ENCODE results near the gene CCR6. TPM values are rescaled to one million over a fixed set of nuclear protein-coding genes. Genes with fewer than 3 reads are reported as not detected.

CCR6 gene
- total RNA-seq, 4 donors from 2014 or later, result not detected

DNA sequence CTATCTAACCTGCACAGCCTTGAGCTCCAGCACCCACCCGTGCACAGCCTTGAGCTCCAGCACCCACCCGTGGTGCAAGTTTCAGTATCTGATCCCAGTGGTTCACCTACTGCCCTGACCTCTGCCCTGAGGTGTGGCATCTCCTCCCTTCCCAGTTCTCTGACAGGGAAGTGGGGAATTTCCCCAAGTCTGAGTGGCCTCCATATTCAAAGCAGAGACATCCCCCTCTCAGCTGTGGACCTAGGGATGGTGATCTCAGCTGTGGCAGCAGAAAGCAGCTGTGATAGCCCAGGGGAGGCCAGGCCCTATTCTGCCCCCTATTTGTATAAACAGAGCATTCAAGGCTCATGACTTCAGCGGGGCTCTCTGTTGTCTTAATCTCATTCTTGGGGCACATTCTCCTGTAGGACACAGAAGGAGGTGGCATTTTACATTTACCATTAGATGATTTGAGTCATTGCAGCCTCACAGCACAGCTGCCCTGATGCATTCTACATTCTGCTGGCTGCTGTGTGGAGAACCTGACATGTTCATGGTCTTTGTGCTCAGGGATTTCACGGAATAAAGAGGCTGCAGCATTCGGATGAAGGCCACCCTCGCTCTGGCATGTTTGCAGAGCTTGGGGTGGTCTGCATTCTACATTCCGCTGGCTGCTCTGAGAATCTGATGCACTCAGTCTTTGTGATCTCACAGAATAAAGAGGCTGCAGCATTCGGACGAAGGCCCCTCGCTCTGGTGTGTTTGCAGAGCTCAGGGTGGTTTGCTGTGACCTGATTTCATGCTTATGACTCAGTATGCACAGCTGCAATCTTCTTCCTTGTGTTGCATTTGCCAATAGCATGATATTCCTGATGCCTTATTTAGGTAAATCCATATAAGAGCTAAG lies 17.9 kb downstream of the CCR6 start:
- no peak for DNase-seq (ENCODE audit: low spot score in 2 of 2)
- no peaks in the 10 kb centered on the region for H3K36me3 ChIP-seq
- H3K9me3 ChIP-seq, result peaks cover 0 to 3% (median 0%) of the 10 kb centered on the region in 4 donors
- no peak overlapping the region for H3K4me3 ChIP-seq
- 56 to 61% methylated on average over 9 to 10 of the region's 10 CpGs for WGBS, 2 donors
- TF ChIP-seq EP300 (IDR thresholded peaks at IDR 0.05), result no peak
- H3K27ac ChIP-seq, result no peak overlapping the region
- peaks cover 0 to 7% (median 3%) of the 10 kb centered on the region in 4 donors for H3K4me1 ChIP-seq
- peaks cover 0 to 5% of the 10 kb centered on the region in 2 donors for H3K27me3 ChIP-seq

DNA sequence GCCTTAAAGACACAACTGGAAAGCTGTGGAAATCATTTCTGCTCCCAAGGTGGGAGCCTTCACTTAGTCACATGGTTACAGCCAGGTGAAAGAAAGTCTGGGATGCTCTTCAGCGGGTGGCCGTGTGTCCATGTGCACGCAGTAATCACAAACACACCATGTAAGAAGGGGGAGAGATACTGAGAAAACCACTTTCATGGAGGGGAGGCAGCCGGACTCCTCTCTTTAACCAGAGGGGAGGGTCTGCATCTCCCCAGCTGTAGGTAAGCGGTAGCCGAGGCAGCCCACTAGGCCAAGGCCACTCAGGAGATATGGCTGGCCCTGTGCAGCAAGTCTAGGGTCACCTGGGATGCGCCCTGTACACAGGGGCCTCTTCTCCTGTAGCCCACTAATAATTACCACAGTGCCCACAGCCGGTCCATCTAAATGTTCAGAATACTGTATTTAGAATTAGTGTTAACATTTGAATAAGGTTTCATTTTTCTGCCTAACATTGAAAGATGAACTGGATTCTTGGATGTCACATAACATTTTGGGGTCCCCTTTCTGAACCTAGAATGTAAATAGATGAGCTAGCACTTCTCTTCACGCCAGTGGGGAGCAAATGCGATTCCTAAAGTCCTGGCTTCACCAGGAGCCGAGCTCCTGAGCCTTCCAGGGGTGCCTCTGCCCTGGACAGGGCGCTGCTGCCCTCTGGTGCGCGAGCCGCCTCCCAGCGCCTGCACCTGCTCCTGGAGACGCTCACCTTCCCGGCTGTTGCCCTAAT lies 19.0 kb downstream of the CCR6 start:
- TF ChIP-seq, protein P1, sequence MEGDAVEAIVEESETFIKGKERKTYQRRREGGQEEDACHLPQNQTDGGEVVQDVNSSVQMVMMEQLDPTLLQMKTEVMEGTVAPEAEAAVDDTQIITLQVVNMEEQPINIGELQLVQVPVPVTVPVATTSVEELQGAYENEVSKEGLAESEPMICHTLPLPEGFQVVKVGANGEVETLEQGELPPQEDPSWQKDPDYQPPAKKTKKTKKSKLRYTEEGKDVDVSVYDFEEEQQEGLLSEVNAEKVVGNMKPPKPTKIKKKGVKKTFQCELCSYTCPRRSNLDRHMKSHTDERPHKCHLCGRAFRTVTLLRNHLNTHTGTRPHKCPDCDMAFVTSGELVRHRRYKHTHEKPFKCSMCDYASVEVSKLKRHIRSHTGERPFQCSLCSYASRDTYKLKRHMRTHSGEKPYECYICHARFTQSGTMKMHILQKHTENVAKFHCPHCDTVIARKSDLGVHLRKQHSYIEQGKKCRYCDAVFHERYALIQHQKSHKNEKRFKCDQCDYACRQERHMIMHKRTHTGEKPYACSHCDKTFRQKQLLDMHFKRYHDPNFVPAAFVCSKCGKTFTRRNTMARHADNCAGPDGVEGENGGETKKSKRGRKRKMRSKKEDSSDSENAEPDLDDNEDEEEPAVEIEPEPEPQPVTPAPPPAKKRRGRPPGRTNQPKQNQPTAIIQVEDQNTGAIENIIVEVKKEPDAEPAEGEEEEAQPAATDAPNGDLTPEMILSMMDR (IDR thresholded peaks at IDR 0.05), result peak; percentile 48 to 62 (median 50)
- TF ChIP-seq POLR2A (IDR thresholded peaks at IDR 0.05), result no peak
- Histone ChIP-seq H3K27ac (no peak overlapping the region), H3K4me3 (no peak overlapping the region), H3K4me1 (peaks cover 0 to 7% (median 3%) of the 10 kb centered on the region in 4 donors), H3K9me3 (peaks cover 0 to 3% (median 0%) of the 10 kb centered on the region in 4 donors), H3K36me3 (no peaks in the 10 kb centered on the region), H3K27me3 (peaks cover 0 to 11% of the 10 kb centered on the region in 2 donors)
- WGBS, 2 donors, result 48 to 50% methylated on average over 18 of the region's 18 CpGs
- DNase-seq (ENCODE audit: low spot score in 2 of 2), result peak in 1 of 2 donors; percentile 14

DNA sequence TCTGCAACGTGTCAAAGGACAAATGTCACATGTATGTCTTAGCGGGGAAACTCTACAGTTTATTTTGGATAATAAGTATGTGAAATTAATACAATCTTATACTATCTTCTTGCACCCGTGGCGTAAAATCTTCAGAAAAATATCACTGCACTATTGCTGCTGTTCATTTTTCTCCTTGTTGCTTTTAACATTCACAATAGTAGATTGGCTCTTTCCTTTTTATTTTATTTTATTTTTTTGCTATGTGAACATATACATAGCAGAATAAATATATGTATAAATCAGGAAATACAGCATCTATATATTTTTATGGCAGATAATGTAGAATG lies 19.5 kb downstream of the CCR6 start:
- TF ChIP-seq, protein P1 (IDR thresholded peaks at IDR 0.05), result no peak
- no peak for TF ChIP-seq POLR2A (IDR thresholded peaks at IDR 0.05)
- no peak for TF ChIP-seq EP300 (IDR thresholded peaks at IDR 0.05)
- WGBS, 2 donors, result 40 to 41% methylated on average over 4 of the region's 4 CpGs

DNA sequence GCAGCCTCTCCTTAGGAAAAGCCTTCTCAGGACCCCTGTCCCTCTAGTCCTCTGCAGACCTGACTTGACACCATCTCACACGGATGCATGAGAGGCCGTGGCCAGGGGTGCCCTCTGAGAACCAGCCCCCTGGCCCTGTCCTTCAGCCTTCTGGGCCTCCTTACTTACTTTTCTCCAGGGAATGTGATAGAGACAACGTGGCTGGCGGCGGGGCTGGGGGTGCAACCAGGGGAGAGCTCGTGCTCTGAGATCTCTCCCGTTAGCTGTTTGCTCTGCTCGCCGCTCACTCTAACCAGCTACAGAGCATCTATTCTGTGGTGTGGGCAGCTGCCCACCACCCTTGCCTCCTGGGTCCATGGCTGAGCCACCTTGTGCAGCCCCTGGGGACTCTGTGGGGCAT lies 20.1 kb downstream of the CCR6 start:
- peaks cover 0 to 7% (median 3%) of the 10 kb centered on the region in 4 donors for H3K4me1 ChIP-seq
- TF ChIP-seq POLR2A (IDR thresholded peaks at IDR 0.05) (no peak), EP300 (IDR thresholded peaks at IDR 0.05) (no peak)
- TF ChIP-seq, protein P1 (IDR thresholded peaks at IDR 0.05), result no peak
- no peak overlapping the region for H3K4me3 ChIP-seq
- 80 to 86% methylated on average over 9 of the region's 9 CpGs for WGBS, 2 donors
- no peak overlapping the region for H3K27ac ChIP-seq
- H3K9me3 ChIP-seq, result peaks cover 0 to 3% (median 0%) of the 10 kb centered on the region in 4 donors
- no peak for DNase-seq (ENCODE audit: low spot score in 2 of 2)
- peaks cover 0 to 15% of the 10 kb centered on the region in 2 donors for H3K27me3 ChIP-seq
- no peaks in the 10 kb centered on the region for H3K36me3 ChIP-seq

More for the DNA sequence above, 19.5 kb downstream of the CCR6 start:
- Histone ChIP-seq H3K4me3 (no peak overlapping the region), H3K9me3 (peaks cover 0 to 3% (median 0%) of the 10 kb centered on the region in 4 donors), H3K4me1 (peaks cover 0 to 7% (median 3%) of the 10 kb centered on the region in 4 donors), H3K27ac (no peak overlapping the region), H3K36me3 (no peaks in the 10 kb centered on the region), H3K27me3 (peaks cover 0 to 15% of the 10 kb centered on the region in 2 donors)
- no peak for DNase-seq (ENCODE audit: low spot score in 2 of 2)

DNA sequence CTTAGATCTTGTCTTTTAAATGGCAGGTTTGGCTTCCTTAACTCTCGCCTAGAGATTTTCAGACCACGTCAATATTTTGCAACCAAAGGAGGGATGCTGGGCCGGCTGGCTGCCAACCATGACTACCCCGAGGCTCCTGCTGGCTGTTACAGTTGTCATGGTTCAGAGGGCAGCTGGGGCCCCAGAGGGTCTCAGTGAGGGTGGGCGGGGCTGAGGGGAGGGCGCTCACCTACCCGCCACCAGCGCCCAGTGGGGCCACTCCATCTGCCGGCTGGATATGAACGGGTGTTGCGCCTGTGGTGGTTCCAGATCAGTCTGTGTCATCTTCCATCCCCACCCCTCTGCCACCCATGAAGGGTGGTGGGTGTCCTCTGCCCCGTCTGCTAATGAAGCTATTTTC lies 22.6 kb downstream of the CCR6 start:
- no peak for DNase-seq (ENCODE audit: low spot score in 2 of 2)
- TF ChIP-seq EP300 (IDR thresholded peaks at IDR 0.05) (no peak), POLR2A (IDR thresholded peaks at IDR 0.05) (no peak)
- TF ChIP-seq, protein P1 (IDR thresholded peaks at IDR 0.05), result no peak
- Histone ChIP-seq H3K27me3 (peaks cover 0 to 21% of the 10 kb centered on the region in 2 donors), H3K36me3 (no peaks in the 10 kb centered on the region), H3K27ac (no peak overlapping the region), H3K9me3 (peaks cover 0 to 3% (median 0%) of the 10 kb centered on the region in 4 donors), H3K4me3 (no peak overlapping the region), H3K4me1 (peaks cover 0 to 7% (median 3%) of the 10 kb centered on the region in 4 donors)
- 84 to 85% methylated on average over 12 of the region's 12 CpGs for WGBS, 2 donors

Measured in tibial nerve (tissue), 4 donors.